ENCODE results near the gene TANGO6.
"Not testable (repeated sequence)": the region's sequence is repeated elsewhere in the genome, so short reads cannot be mapped to it uniquely, and the experiment has no call there.

The TANGO6 gene

GRCh38 chr16:68973611-68974120 lies 130.3 kb downstream of the TANGO6 start:
- DNase-seq: no peak

GRCh38 chr16:68978303-68978954 lies 135.1 kb downstream of the TANGO6 start:
- no peak for DNase-seq

GRCh38 chr16:68980695-68981315 lies 137.5 kb downstream of the TANGO6 start:
- no peak for DNase-seq

- no peak for DNase-seq
Observed at GRCh38 chr16:68981971-68982370, 138.6 kb downstream of the TANGO6 start.

GRCh38 chr16:68984467-68984866 lies 141.1 kb downstream of the TANGO6 start:
- DNase-seq: no peak

- no peak for DNase-seq
Observed at GRCh38 chr16:68985268-68985667, 141.9 kb downstream of the TANGO6 start.

- DNase-seq: no peak
Observed at GRCh38 chr16:68985855-68986254, 142.5 kb downstream of the TANGO6 start.

- DNase-seq: no peak
Observed at GRCh38 chr16:68987734-68988457, 144.6 kb downstream of the TANGO6 start.

GRCh38 chr16:68990172-68990845 lies 147.0 kb downstream of the TANGO6 start:
- not testable (repeated sequence) for DNase-seq

GRCh38 chr16:68991075-68991474 lies 147.7 kb downstream of the TANGO6 start:
- DNase-seq: no peak

GRCh38 chr16:68992521-68992920 lies 149.2 kb downstream of the TANGO6 start:
- no peak for DNase-seq

GRCh38 chr16:68993456-68993855 lies 150.1 kb downstream of the TANGO6 start:
- DNase-seq: no peak

GRCh38 chr16:68993885-68994284 lies 150.6 kb downstream of the TANGO6 start:
- DNase-seq: no peak

GRCh38 chr16:68994324-68994723 lies 151.0 kb downstream of the TANGO6 start:
- no peak for DNase-seq

GRCh38 chr16:68995011-68995504 lies 151.7 kb downstream of the TANGO6 start:
- no peak for DNase-seq

GRCh38 chr16:68997564-68997963 lies 154.2 kb downstream of the TANGO6 start:
- DNase-seq: no peak

- DNase-seq: no peak
Observed at GRCh38 chr16:68999114-68999513, 155.8 kb downstream of the TANGO6 start.

GRCh38 chr16:69003500-69003899 lies 160.2 kb downstream of the TANGO6 start:
- DNase-seq: no peak

- DNase-seq: no peak
Observed at GRCh38 chr16:69005641-69006355, 162.5 kb downstream of the TANGO6 start.

- no peak for DNase-seq
Observed at GRCh38 chr16:69012906-69013305, 169.6 kb downstream of the TANGO6 start.

- no peak for DNase-seq
Observed at GRCh38 chr16:69013991-69014390, 170.7 kb downstream of the TANGO6 start.

- DNase-seq: no peak
Observed at GRCh38 chr16:69014811-69015210, 171.5 kb downstream of the TANGO6 start.
